GM12878 (cell line): ENCODE results near the gene TMEM82. TPM values are rescaled to one million over a fixed set of nuclear protein-coding genes. Genes with fewer than 3 reads are reported as not detected.

Experiments used
- ATAC-seq: fragments of 200-7000 bp; cut with Tn5 transposase; 3 replicates; pipeline ENCODE4 v1.9.1; 2020; ENCODE audit warnings: mild to moderate bottlenecking, moderate library complexity
- BruUV-seq: library from RNA; stranded (reverse); fragments of 400-500 nt; replicated peaks from 2 replicates; lab custom pipeline; 2021; lab: Mats Ljungman, UMichigan
- CTCF ChIA-PET: fragments of 300-600 bp; sonication (Branson Sonifier 250); formaldehyde crosslinking; extraction: SDS; loops from one replicate; lab custom pipeline; 2021; ENCODE audit warnings: inconsistent platforms; lab: Yijun Ruan, JAX
- POLR2A ChIA-PET: fragments of 350-600 bp; formaldehyde crosslinking; extraction: SDS; loops from one replicate; lab custom pipeline; 2021; ENCODE audit warnings: inconsistent platforms; lab: Charles Lee
- RAD21 ChIA-PET: fragments of 300-600 bp; sonication (Branson Sonifier 250); formaldehyde crosslinking; loops from one replicate; lab custom pipeline; 2023; ENCODE audit warnings: antibody characterized with exemption; ENCODE audit not compliant: unreplicated experiment; lab: Charles Lee
- SMC1A ChIA-PET: fragments of 300-600 bp; sonication (Branson Sonifier 250); formaldehyde crosslinking; loops from one replicate; lab custom pipeline; 2023; ENCODE audit not compliant: unreplicated experiment, uncharacterized antibody; lab: Charles Lee
- DNase-seq: peaks from one replicate; pipeline ENCODE4 v3.0.0-alpha.2; 2011; ENCODE audit warnings: low read depth, low spot score
- FAIRE-seq: peaks from 3 replicates; lab custom pipeline; 2011; peaks lifted over from hg19 to GRCh38; lab: Jason Lieb, UNC
- H2AFZ ChIP-seq: 2 replicates; pipeline ENCODE4 v1.6.0; 2011; ENCODE audit warnings: low read depth, low read length, control low read depth; ENCODE audit not compliant: control insufficient read depth
- H3K27ac ChIP-seq: 2 replicates; pipeline ENCODE4 v1.5.1; 2011; ENCODE audit warnings: control low read depth; ENCODE audit not compliant: control insufficient read depth, insufficient read depth
- H3K27me3 ChIP-seq, 2 experiments: replicated peaks in 1 of 2; 2 replicates each; pipeline versions ENCODE4 v1.6.0 to v1.6.1; 2011; ENCODE audit warnings: low read length in 1 of 2; ENCODE audit not compliant: control insufficient read depth in 2 of 2, insufficient read depth in 2 of 2
- H3K36me3 ChIP-seq, 2 experiments: 2 replicates each; pipeline ENCODE4 v1.5.1; 2011; ENCODE audit warnings: low read length in 1 of 2; ENCODE audit not compliant: control insufficient read depth in 2 of 2, insufficient read depth in 2 of 2
- H3K4me1 ChIP-seq: 2 replicates; pipeline ENCODE4 v1.6.1; 2011; ENCODE audit warnings: mild to moderate bottlenecking, low read length, moderate library complexity, mixed read lengths; ENCODE audit not compliant: control insufficient read depth, insufficient read depth
- H3K4me2 ChIP-seq: 2 replicates; pipeline ENCODE4 v1.6.0; 2011; ENCODE audit warnings: control low read depth; ENCODE audit not compliant: control insufficient read depth, insufficient read depth
- H3K4me3 ChIP-seq: fragments of 200-600 bp; sonication (generic); 2 replicates; pipeline ENCODE4 v1.5.1; 2016
- H3K79me2 ChIP-seq: 2 replicates; pipeline ENCODE4 v1.6.0; 2011; ENCODE audit warnings: low read length; ENCODE audit not compliant: control insufficient read depth, insufficient read depth
- H3K9ac ChIP-seq: 2 replicates; pipeline ENCODE4 v1.8.0; 2011; ENCODE audit warnings: low read length, control low read depth, mixed read lengths; ENCODE audit not compliant: control insufficient read depth, insufficient read depth
- H3K9me3 ChIP-seq: replicated peaks from 3 replicates; pipeline ENCODE4 v1.5.1; 2011; ENCODE audit warnings: mild to moderate bottlenecking, low read length; ENCODE audit not compliant: control insufficient read depth, insufficient read depth
- H4K20me1 ChIP-seq: 2 replicates; pipeline ENCODE4 v1.6.0; 2011; ENCODE audit not compliant: control insufficient read depth, insufficient read depth
- CEBPB ChIP-seq, 2 experiments: fragments of 150-350 bp in 1 of 2; IDR thresholded peaks; 2 replicates each; pipeline ENCODE4 v1.6.1; 2012 to 2014; ENCODE audit warnings: low read depth in 2 of 2, low read length in 2 of 2, borderline replicate concordance in 1 of 2, inconsistent platforms in 1 of 2
- CREM ChIP-seq: IDR thresholded peaks from 2 replicates; pipeline ENCODE4 v1.6.1; 2014; ENCODE audit warnings: antibody characterized with exemption, low read depth
- EGR1 ChIP-seq, 2 experiments: IDR thresholded peaks; 1 replicate in 1 of 2; 2 replicates in 1 of 2; pipeline ENCODE4 v1.6.1; 2011 to 2012; ENCODE audit warnings: low read depth in 2 of 2, low read length in 2 of 2, borderline replicate concordance in 1 of 2, mild to moderate bottlenecking in 1 of 2, moderate library complexity in 1 of 2
- ESRRA ChIP-seq: IDR thresholded peaks from 2 replicates; pipeline ENCODE4 v1.6.1; 2012; ENCODE audit warnings: mild to moderate bottlenecking, low read length, improper control_type of control experiment
- EZH2 ChIP-seq: IDR thresholded peaks from 2 replicates; pipeline ENCODE4 v1.6.1; 2012; ENCODE audit warnings: low read depth, mild to moderate bottlenecking, control low read depth, inconsistent platforms, low read length, borderline replicate concordance; ENCODE audit not compliant: control insufficient read depth
- GATAD2B ChIP-seq: fragments of 450-650 bp; conservative IDR thresholded peaks from 2 replicates; pipeline ENCODE4 v1.6.1; 2017; ENCODE audit warnings: low read depth, mild to moderate bottlenecking, moderate library complexity
- KAT2A ChIP-seq: conservative IDR thresholded peaks from 2 replicates; pipeline ENCODE4 v1.6.1; 2011; ENCODE audit warnings: low read depth, low read length; ENCODE audit not compliant: control insufficient read depth
- NBN ChIP-seq: fragments of 450-650 bp; IDR thresholded peaks from 2 replicates; pipeline ENCODE4 v1.6.1; 2016
- NRF1 ChIP-seq: conservative IDR thresholded peaks from 2 replicates; pipeline ENCODE4 v1.6.1; 2011; ENCODE audit warnings: mild to moderate bottlenecking, low read depth, low read length, improper control_type of control experiment
- SKIL ChIP-seq: fragments of 450-650 bp; IDR thresholded peaks from 2 replicates; pipeline ENCODE4 v1.6.1; 2017; ENCODE audit warnings: mild to moderate bottlenecking, low read depth, inconsistent platforms; ENCODE audit not compliant: poor library complexity, severe bottlenecking
- SREBF2 ChIP-seq: IDR thresholded peaks from 2 replicates; pipeline ENCODE4 v1.6.1; 2012; ENCODE audit warnings: mild to moderate bottlenecking, low read length
- ZZZ3 ChIP-seq: IDR thresholded peaks from 2 replicates; pipeline ENCODE4 v1.6.1; 2011; ENCODE audit warnings: low read depth; ENCODE audit not compliant: control insufficient read depth, insufficient read length
- WGBS: methylation state at CpG from one replicate; pipeline ENCODE4 v1.1.6; 2016; ENCODE audit warnings: low lambda C conversion rate; ENCODE audit not compliant: insufficient replicate concordance, insufficient coverage; ENCODE audit errors: missing lambda C conversion rate; 5-methylcytosine and 5-hydroxymethylcytosine counted together
- in situ Hi-C: fragments of 300-500 bp; cut with MboI; formaldehyde crosslinking; loops from 9 replicates; pipeline ENCODE4 v1.14.3; 2018; ENCODE audit warnings: mixed read lengths
- intact Hi-C: fragments of 100-400 bp; cut with micrococcal nuclease; formaldehyde crosslinking; loops from one replicate; pipeline ENCODE4 v1.14.2; 2022; ENCODE audit not compliant: unreplicated experiment
- polyA plus RNA-seq, 11 experiments: library from polyadenylated mRNA; depleted of rRNA in 4 of 11; unstranded in 6 of 11; stranded (reverse) in 5 of 11; fragments of >200 nt; fragmentation: Nextera tagmentation in 4 of 11; fragmentation: Illumina TruSeq in 1 of 11; extraction: Ambion mirVana in 4 of 11; extraction: Trizol in 1 of 11; gene quantifications; 1 replicate in 1 of 11; 2 replicates in 10 of 11; pipeline versions ENCODE4 v1.2.1 to v1.2.3, GENCODE V29; 2011 to 2016; ENCODE audit warnings: inconsistent platforms in 2 of 11, missing spikeins in 2 of 11, low read depth in 1 of 11
- total RNA-seq, 4 experiments: library from RNA; depleted of rRNA in 3 of 4; stranded (reverse); fragments of >200 nt in 3 of 4; fragmentation: Illumina TruSeq in 1 of 4; extraction: Trizol in 1 of 4; gene quantifications; 2 replicates each; pipeline versions ENCODE4 v1.2.1 to v1.2.3, GENCODE V29; 2013 to 2021

The TMEM82 gene
- total and polyA plus RNA-seq, 10 of the 15 experiments (the other 5 are each of a cell fraction or from before 2014, with no cell fraction given), result not detected

GRCh38 chr1:15764890-15765289 is 22.6 kb downstream of the TMEM82 start:
- Histone ChIP-seq H3K27ac (no peak overlapping the region), H3K36me3 (no peaks in the 10 kb centered on the region), H3K4me2 (no peak overlapping the region), H3K4me1 (no peaks in the 10 kb centered on the region), H3K27me3 (no peaks in the 10 kb centered on the region; a peak in 2 of 4 replicates), H3K9ac (no peak overlapping the region), H3K4me3 (no peak overlapping the region), H3K9me3 (no peaks in the 10 kb centered on the region), H4K20me1 (no peaks in the 10 kb centered on the region)
- intact Hi-C loops, result no loop called here
- FAIRE-seq, result no peak
- BruUV-seq, result no TSS peak
- RAD21 ChIA-PET, result no interaction called here
- no peak for ATAC-seq
- CTCF ChIA-PET, result no interaction called here
- POLR2A ChIA-PET, result no interaction called here
- SMC1A ChIA-PET, result no interaction called here
- 62% methylated on average over 15 of the region's 15 CpGs for WGBS
- TF ChIP-seq ZZZ3 (no peak), EZH2 (no peak), CREM (no peak), NBN (no peak), SREBF2 (no peak), EGR1 (IDR thresholded peaks at IDR 0.05; ENCODE audit: borderline replicate concordance in 1 of 2, low read depth in 2 of 2, low read length in 2 of 2) (no peak), CEBPB (IDR thresholded peaks at IDR 0.05; ENCODE audit: borderline replicate concordance in 1 of 2, low read depth in 2 of 2, low read length in 2 of 2) (no peak), ESRRA (no peak), SKIL (no peak), KAT2A (no peak), GATAD2B (no peak), NRF1 (no peak)
- TF ChIP-seq, all 136 proteins: peak for 0
- in situ Hi-C loops, result no loop called here
- H2AFZ ChIP-seq, result no peak overlapping the region
- no peaks in the 10 kb centered on the region for H3K79me2 ChIP-seq
- DNase-seq, result no peak
